GM18505 (cell line): ENCODE measurements around the gene ARV1.
"Not testable (repeated sequence)": the region's sequence is repeated elsewhere in the genome, so short reads cannot be mapped to it uniquely, and the experiment has no call there.

Experiments
- ATAC-seq: cut with Tn5 transposase; IDR thresholded peaks from one replicate; pipeline ENCODE4 v1.9.1; 2021; ENCODE audit not compliant: unreplicated experiment
- POLR2A ChIP-seq: IDR thresholded peaks from 4 replicates; pipeline ENCODE4 v1.6.1; 2011; ENCODE audit warnings: borderline replicate concordance; ENCODE audit not compliant: insufficient read depth, insufficient read length; ENCODE audit errors: extremely low read depth

The ARV1 gene

GRCh38 chr1:230982696-230983095, 3.8 kb downstream of the ARV1 start:
- no peak for TF ChIP-seq POLR2A

DNA sequence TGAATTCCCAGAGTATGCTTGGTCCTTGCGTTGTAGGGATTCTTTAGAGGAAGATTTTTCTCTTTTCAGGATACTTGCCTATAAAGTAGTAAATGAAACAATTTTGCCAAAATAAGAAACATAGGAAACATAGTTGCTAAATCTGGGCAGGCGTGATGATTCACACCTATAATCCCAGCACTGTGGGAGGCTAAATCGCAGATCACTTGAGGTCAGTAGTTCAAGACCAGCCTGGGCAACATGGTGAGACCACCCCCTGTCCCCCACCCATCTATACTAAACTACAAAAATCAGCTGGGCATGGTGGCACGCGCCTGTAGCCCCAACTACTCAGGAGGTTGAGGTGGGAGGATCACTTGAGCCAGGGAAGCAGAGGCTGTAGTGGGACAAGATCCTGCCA, 4.9 kb downstream of the ARV1 start:
- no peak for TF ChIP-seq POLR2A
- no peak for ATAC-seq

More at GRCh38 chr1:230982696-230983095, 3.8 kb downstream of the ARV1 start:
- no peak for ATAC-seq

GRCh38 chr1:230984622-230985515, 6.0 kb downstream of the ARV1 start:
- not testable (repeated sequence) for ATAC-seq

DNA sequence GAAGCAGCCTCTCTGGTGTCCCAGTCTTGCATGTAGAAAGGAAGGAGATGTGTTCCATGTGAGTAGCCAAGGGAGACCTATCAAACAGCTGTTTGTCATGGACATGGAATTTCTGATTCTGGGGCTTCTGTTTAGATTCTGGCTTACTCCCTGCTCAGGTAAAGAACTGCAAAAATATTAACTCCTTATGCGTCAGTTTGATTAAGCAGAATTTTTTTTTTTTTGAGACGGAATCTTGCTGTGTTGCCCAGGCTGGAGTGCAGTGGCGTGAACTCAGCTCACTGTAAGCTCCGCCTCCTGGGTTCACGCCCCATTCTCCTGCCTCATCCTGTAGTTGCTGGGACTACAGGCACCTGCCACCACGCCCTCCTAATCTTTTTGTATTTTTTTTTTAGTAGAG, 6.8 kb downstream of the ARV1 start:
- no peak for ATAC-seq
- no peak for TF ChIP-seq POLR2A

DNA sequence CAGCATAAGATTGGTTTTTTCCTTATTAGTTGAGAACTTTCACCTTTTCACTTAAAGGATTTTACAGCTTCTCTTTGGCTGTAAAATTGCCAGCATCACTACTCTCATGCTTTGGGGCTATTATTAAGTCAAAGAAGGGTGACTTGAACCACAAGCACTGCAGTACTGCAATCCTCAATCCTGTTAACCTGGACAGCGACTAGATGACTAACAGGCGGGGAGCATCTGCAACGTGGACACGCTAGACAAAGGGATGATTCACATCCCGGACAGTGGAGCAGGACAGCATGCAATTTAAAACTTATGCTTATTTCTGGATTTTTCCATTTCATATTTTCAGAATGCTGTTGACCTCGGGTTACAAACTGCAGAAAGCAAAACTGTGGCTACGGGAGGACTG, 8.1 kb downstream of the ARV1 start:
- no peak for ATAC-seq
- TF ChIP-seq POLR2A, result no peak

GRCh38 chr1:230987448-230987847, 8.6 kb downstream of the ARV1 start:
- ATAC-seq, result no peak
- TF ChIP-seq POLR2A, result no peak

- ATAC-seq, result no peak
- TF ChIP-seq POLR2A, result no peak
Observed at GRCh38 chr1:230992100-230992774, 13.3 kb downstream of the ARV1 start.

DNA sequence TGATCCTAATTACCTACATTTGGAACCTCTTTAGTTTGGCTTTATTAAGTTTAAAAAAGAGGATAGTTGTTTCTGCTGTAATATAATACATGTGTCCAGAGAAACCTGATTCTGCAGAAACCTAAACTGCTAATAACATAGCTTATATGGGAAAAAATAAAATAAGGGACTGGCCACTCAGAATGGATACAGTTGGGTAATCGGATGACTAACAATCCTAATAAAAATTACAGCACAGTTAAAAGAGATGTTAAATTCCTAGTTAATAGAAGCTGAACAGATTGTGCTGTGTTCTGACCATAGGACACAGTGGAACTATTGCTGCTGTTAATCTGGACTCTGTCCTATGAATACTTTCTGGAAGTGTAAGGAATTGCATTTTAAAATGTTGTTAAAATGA, 16.0 kb downstream of the ARV1 start:
- ATAC-seq, result no peak
- TF ChIP-seq POLR2A, result no peak

GRCh38 chr1:231000201-231000600, 21.3 kb downstream of the ARV1 start:
- no peak for TF ChIP-seq POLR2A
- no peak for ATAC-seq

GRCh38 chr1:231000639-231001038, 21.7 kb downstream of the ARV1 start:
- ATAC-seq, result no peak
- no peak for TF ChIP-seq POLR2A

- no peak for TF ChIP-seq POLR2A
- no peak for ATAC-seq
Observed at GRCh38 chr1:231001892-231002291, 23.0 kb downstream of the ARV1 start.

- not testable (repeated sequence) for ATAC-seq
Observed at GRCh38 chr1:231007535-231007934, 28.6 kb downstream of the ARV1 start.

- ATAC-seq, result no peak
- TF ChIP-seq POLR2A, result no peak
Observed at GRCh38 chr1:231011360-231011759, 32.5 kb downstream of the ARV1 start.

DNA sequence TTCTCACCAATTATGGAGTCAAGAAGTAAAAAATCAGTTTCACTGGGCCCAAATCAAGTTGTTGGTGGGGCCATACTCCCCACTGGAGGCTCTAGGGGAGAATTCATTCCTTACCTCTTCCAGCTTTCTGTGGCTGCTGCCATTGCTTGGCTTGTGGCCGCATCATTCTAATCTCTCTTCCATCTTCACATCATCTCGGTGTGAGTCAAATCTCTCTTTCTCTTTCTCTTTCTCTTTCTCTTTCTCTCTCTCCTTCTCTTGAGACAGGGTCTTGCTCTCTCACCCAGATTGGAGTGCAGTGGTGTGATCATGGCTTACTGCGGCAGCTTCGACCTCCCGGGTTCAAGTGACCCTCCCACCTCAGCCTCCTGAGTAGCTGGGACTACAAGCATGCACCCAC, 33.1 kb downstream of the ARV1 start:
- ATAC-seq, result no peak
- TF ChIP-seq POLR2A, result no peak
